NT2/D1 (cell line): Measurements from ENCODE around the gene EML4.

Experiments
- DNase-seq: peaks from one replicate; pipeline ENCODE4 v3.0.0-alpha.2; 2011; ENCODE audit warnings: low read depth, low spot score
- H3K27me3 ChIP-seq: 2 replicates; pipeline ENCODE4 v1.6.0; 2011; ENCODE audit warnings: mild to moderate bottlenecking; ENCODE audit not compliant: insufficient read length, insufficient read depth
- H3K36me3 ChIP-seq: 2 replicates; pipeline ENCODE4 v1.6.1; 2011; ENCODE audit warnings: mild to moderate bottlenecking, low read length, mixed read lengths; ENCODE audit not compliant: insufficient read depth, insufficient read length
- H3K4me1 ChIP-seq: 2 replicates; pipeline ENCODE4 v1.5.1; 2011; ENCODE audit not compliant: insufficient read depth, insufficient read length
- H3K4me3 ChIP-seq: 2 replicates; pipeline ENCODE4 v1.5.1; 2011; ENCODE audit warnings: low read depth; ENCODE audit not compliant: insufficient read length
- H3K9ac ChIP-seq: 2 replicates; pipeline ENCODE4 v1.6.0; 2011; ENCODE audit warnings: low read depth; ENCODE audit not compliant: insufficient read length
- H3K9me3 ChIP-seq: 2 replicates; pipeline ENCODE4 v1.5.1; 2011; ENCODE audit warnings: mild to moderate bottlenecking, low read length; ENCODE audit not compliant: insufficient read depth
- SUZ12 ChIP-seq: IDR thresholded peaks from 2 replicates; pipeline ENCODE4 v1.6.1; 2011; ENCODE audit not compliant: insufficient read length, insufficient read depth; ENCODE audit errors: extremely low read depth
- YY1 ChIP-seq: IDR thresholded peaks from 2 replicates; pipeline ENCODE4 v1.6.1; 2011; ENCODE audit not compliant: insufficient read length, insufficient read depth
- ZNF274 ChIP-seq: IDR thresholded peaks from 2 replicates; pipeline ENCODE4 v1.6.1; 2011; ENCODE audit warnings: mild to moderate bottlenecking, low read depth, low read length

The EML4 gene

GRCh38 chr2:42187886-42188285, 18.7 kb downstream of the EML4 start:
- no peaks in the 10 kb centered on the region for H3K4me1 ChIP-seq
- no peak overlapping the region for H3K4me3 ChIP-seq
- no peaks in the 10 kb centered on the region for H3K36me3 ChIP-seq
- no peak overlapping the region for H3K9ac ChIP-seq
- DNase-seq: no peak
- TF ChIP-seq SUZ12 (no peak), ZNF274 (no peak), YY1 (no peak)
- no peaks in the 10 kb centered on the region for H3K9me3 ChIP-seq
- no peaks in the 10 kb centered on the region for H3K27me3 ChIP-seq

- Histone ChIP-seq H3K9ac (no peak overlapping the region), H3K36me3 (no peaks in the 10 kb centered on the region), H3K4me1 (no peaks in the 10 kb centered on the region), H3K27me3 (no peaks in the 10 kb centered on the region), H3K9me3 (no peaks in the 10 kb centered on the region), H3K4me3 (no peak overlapping the region)
- no peak for TF ChIP-seq YY1
- TF ChIP-seq SUZ12: no peak
- TF ChIP-seq ZNF274: no peak
- no peak for DNase-seq
Measured at GRCh38 chr2:42189235-42189566, 20.0 kb downstream of the EML4 start.

GRCh38 chr2:42190191-42190590, 21.0 kb downstream of the EML4 start:
- DNase-seq: no peak

GRCh38 chr2:42191285-42192009, 22.3 kb downstream of the EML4 start:
- H3K27me3 ChIP-seq: no peaks in the 10 kb centered on the region
- peaks cover 4% of the 10 kb centered on the region for H3K36me3 ChIP-seq
- no peak for TF ChIP-seq YY1
- no peak for TF ChIP-seq SUZ12
- TF ChIP-seq ZNF274: no peak
- H3K4me3 ChIP-seq: no peak overlapping the region
- no peaks in the 10 kb centered on the region for H3K4me1 ChIP-seq
- no peaks in the 10 kb centered on the region for H3K9me3 ChIP-seq
- H3K9ac ChIP-seq: no peak overlapping the region
- DNase-seq: no peak

More at GRCh38 chr2:42190191-42190590, 21.0 kb downstream of the EML4 start:
- Histone ChIP-seq H3K36me3 (peaks cover 4% of the 10 kb centered on the region), H3K9ac (no peak overlapping the region), H3K4me3 (no peak overlapping the region), H3K27me3 (no peaks in the 10 kb centered on the region), H3K9me3 (no peaks in the 10 kb centered on the region), H3K4me1 (no peaks in the 10 kb centered on the region)
- TF ChIP-seq ZNF274 (no peak), SUZ12 (no peak), YY1 (no peak)

- no peaks in the 10 kb centered on the region for H3K27me3 ChIP-seq
- no peak overlapping the region for H3K4me3 ChIP-seq
- H3K36me3 ChIP-seq: peaks cover 4% of the 10 kb centered on the region
- H3K9ac ChIP-seq: no peak overlapping the region
- TF ChIP-seq ZNF274 (no peak), YY1 (no peak), SUZ12 (no peak)
- H3K4me1 ChIP-seq: no peaks in the 10 kb centered on the region
- DNase-seq: no peak
- H3K9me3 ChIP-seq: no peaks in the 10 kb centered on the region
Measured at GRCh38 chr2:42192010-42192373, 22.8 kb downstream of the EML4 start.

GRCh38 chr2:42192652-42193566, 23.8 kb downstream of the EML4 start:
- H3K9me3 ChIP-seq: no peaks in the 10 kb centered on the region
- DNase-seq: no peak
- TF ChIP-seq SUZ12 (no peak), YY1 (no peak), ZNF274 (no peak)
- no peak overlapping the region for H3K9ac ChIP-seq
- no peaks in the 10 kb centered on the region for H3K4me1 ChIP-seq
- H3K27me3 ChIP-seq: no peaks in the 10 kb centered on the region
- H3K4me3 ChIP-seq: no peak overlapping the region
- H3K36me3 ChIP-seq: peaks cover 4% of the 10 kb centered on the region

- H3K9ac ChIP-seq: no peak overlapping the region
- H3K4me3 ChIP-seq: no peak overlapping the region
- no peaks in the 10 kb centered on the region for H3K4me1 ChIP-seq
- H3K9me3 ChIP-seq: no peaks in the 10 kb centered on the region
- DNase-seq: no peak
- H3K36me3 ChIP-seq: peaks cover 4% of the 10 kb centered on the region
- no peaks in the 10 kb centered on the region for H3K27me3 ChIP-seq
- TF ChIP-seq YY1 (no peak), ZNF274 (no peak), SUZ12 (no peak)
Measured at GRCh38 chr2:42193722-42194187, 24.6 kb downstream of the EML4 start.
